Stimulated activated CD4-positive, alpha-beta T cell treated with anti-CD3 and anti-CD28 coated beads, TNF-alpha, amount 100 ng/mL, for 24 hours (primary cell): ENCODE measurements around the gene ADD3.
"Not testable (repeated sequence)": the region's sequence is repeated elsewhere in the genome, so short reads cannot be mapped to it uniquely, and the experiment has no call there.

Experiments
- DNase-seq, 3 experiments: peaks; one replicate each; pipeline ENCODE4 v3.0.0-alpha.2; 2020; ENCODE audit warnings: low read depth in 3 of 3

ADD3 gene

DNA sequence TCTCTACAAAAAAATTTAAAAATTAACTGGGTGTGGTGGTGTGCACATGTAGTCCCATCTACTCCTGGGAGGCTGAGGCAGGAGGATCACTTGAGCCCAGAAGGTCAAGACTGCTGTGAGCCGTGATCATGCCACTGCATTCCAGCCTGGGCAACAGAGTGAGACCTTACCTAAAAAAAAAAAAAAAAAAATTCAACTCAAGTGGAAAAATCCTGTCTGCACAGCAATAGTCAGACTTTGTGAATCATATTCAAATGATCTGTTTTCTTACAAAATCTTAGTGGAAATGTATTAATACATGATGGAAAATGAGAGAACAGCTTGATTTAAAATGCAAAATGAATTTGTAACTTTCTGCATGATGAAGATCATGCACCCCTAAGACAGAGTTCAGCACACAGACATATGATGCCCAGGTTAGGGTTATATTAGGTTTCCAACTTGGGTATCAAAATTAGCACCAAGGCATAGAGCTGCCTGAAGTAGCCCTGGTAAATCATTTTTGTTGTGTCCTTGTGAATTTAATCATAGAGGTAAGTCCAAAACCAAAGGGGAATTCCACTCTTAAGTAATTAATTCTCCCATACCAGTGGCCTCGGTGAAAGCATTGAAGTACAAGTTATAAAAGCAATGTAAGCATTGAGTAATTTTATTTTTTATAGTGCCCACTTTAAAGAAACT is 93.8 kb downstream of the ADD3 start:
- DNase-seq: no peak

GRCh38 chr10:110103921-110104461 is 96.2 kb downstream of the ADD3 start:
- DNase-seq: no peak

DNA sequence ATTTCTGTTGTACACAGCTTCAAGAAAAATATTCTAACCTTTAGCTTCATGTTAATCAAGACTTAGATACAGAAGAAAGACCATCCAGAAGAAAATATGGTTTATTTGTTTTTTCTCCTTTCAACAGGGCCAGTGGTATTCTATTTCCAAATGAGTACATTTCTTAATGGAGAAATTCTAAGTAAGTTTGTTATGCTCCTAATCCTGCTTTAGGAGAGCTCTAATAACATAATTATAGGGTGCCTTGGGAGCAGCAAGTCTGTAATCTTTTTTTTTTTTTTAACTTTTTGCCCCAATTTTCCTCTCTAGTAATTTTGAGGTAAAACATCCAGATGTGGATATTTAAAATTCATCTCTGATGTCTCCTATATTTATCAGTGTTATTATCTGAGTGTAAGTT is 98.1 kb downstream of the ADD3 start:
- DNase-seq: no peak

- DNase-seq: no peak
Measured at GRCh38 chr10:110107430-110107829, 99.6 kb downstream of the ADD3 start.

GRCh38 chr10:110107887-110108286 is 100.1 kb downstream of the ADD3 start:
- DNase-seq: no peak

- DNase-seq: no peak
Measured at GRCh38 chr10:110109511-110109910, 101.7 kb downstream of the ADD3 start.

DNA sequence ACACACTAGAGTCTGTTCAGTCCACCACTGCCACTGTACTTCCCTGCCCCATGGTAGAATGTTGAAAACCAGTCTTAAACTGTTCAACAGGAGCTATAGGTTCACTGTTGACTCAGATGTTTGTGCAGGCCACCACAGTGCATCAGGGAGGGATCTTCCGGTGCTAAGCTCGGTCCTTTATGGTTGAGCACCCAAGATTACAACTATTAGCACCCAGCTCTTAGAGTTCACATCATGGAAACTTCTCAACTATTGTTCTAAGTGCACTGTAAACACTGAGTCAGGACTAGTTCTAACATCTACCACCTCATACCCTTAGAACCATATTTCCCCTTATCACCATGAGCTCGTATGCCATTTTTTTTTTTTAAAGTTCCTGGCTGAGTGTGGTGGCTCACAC is 102.6 kb downstream of the ADD3 start:
- no peak for DNase-seq

GRCh38 chr10:110113670-110114337 is 106.0 kb downstream of the ADD3 start:
- DNase-seq: no peak

DNA sequence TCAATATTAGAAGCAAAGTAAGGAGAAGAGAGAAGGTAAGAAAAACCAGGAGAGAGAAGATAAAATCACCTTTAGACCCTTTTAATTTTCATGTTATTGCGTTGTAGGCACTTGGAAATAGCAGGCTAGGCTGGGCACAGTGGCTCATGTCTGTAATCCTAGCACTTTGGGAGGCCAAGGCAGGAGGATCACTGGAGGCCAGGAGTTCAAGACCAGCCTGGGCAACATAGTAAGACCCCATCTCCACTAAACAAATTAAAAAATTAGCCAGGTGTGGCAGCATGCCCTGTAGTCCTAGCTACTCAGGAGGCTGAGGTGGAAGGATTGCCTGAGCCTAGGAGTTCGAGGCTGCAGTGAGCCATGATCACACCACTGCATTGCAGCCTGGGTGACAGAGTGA is 106.9 kb downstream of the ADD3 start:
- not testable (repeated sequence) for DNase-seq

- DNase-seq: no peak
Measured at GRCh38 chr10:110115784-110116520, 108.2 kb downstream of the ADD3 start.

GRCh38 chr10:110118891-110119621 is 111.3 kb downstream of the ADD3 start:
- no peak for DNase-seq

- DNase-seq: no peak
Measured at GRCh38 chr10:110123594-110123993, 115.8 kb downstream of the ADD3 start.

- no peak for DNase-seq
Measured at GRCh38 chr10:110129490-110129889, 121.7 kb downstream of the ADD3 start.

DNA sequence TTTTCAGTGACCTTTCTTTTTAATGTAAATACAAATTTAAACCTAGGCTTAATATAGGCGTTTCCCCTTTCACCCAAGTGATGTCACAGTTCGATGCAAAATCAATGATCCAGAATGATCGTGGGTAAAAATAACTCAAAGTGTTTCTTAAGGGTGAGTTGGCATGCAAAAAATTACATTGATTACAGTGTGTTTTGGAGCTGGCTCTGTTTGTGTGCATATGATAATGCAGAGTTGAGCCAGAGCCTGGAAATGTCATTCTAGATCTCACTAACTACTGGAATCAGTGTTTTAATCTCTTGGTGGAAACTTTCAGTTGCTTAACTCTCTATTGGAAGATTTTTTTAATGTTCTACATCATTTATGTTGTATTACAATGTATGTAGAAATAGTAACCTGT is 127.1 kb downstream of the ADD3 start:
- no peak for DNase-seq

DNA sequence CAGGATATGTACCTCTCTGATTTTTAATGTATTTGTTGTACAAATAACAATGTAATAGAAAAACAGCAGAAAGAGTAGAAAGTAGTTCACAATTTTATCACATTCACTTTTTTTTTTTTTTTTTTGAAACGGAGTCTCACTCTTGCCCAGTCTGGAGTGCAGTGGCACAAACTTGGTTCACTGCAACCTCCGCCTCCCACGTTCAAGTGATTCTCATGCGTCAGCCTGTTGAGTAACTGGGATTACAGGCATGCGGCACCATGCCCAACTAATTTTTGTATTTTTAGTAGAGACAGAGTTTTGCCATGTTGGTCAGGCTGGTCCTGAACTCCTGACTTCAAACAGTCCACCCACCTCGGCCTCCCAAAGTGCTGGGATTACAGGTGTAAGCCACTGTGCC is 128.1 kb downstream of the ADD3 start:
- DNase-seq: not testable (repeated sequence)

DNA sequence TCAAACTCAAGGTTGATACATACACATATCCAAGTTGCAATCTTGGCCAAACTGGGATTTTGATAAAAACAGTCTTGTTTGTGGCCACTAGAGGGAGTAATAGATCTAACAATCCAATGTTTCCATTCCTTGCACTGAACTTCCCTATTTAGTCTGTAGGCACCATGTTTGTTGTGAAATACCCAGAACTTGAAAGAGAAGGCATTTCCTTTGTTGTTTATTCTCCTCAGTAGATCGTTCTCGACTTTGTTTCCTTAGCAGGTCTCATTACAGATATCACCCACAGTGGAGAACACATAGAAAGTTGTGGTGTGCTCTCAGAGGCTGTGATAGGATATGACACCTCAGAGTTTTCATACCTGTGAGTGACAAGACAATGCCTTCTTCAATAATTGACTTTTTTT is 129.4 kb downstream of the ADD3 start:
- DNase-seq: no peak

GRCh38 chr10:110138197-110138812 is 130.5 kb downstream of the ADD3 start:
- no peak for DNase-seq

- no peak for DNase-seq
Measured at GRCh38 chr10:110141185-110141584, 133.4 kb downstream of the ADD3 start.

DNA sequence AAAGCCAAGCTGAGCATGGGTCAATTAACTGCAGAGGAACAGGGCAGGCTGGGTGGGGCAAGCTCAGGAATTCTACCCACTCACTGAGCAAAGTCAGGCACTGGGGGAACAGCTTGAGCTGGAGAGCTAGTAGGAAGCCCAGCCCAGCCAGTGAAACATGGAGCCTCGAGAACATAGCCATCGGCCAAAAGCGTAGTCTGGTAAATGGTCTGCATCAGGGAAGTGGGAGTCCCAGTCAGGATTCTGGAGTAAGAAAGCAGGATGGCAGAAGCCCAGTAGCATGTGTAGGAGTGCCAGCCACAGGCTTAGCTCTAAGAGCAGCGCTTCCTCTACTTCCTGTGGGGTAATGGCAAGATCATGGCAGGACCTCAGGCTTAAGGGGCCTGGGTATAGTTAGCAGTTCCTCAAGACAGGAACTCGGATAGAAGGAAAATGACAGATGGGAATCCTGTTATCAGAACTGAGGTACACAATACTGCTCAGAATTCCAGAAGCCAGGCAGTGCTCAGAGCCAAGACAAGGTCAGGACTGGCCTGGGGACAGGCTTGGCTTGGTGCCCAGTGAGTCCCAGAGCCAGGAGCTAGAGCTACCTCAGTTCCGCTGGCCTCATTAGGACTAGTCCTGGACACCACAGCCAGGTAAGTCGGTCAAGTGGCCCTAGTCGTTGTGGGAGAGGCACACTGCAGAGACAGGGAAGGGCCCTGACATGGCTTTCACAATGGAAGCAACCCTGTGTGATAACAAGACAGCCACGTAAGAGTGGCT is 134.3 kb downstream of the ADD3 start:
- no peak for DNase-seq

DNA sequence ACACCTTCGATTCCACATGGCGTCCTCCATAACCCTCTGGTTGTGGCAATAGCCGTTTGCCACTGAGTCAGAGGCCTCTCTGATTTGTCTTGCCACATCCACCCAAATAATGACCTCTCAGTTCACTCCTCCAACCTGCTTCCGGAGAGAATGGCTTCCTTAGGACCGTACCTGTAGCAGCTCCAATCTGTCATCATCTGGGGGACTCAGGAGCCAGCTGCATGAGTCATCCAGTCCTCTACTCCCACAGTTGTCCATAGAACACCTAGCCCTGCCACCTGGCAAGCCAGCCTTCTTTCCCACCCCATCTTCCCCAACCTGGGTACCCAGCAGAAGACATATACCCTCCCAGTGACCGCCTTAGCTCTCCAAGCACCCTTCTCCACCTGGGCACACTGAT is 135.2 kb downstream of the ADD3 start:
- no peak for DNase-seq

GRCh38 chr10:110144507-110144906 is 136.7 kb downstream of the ADD3 start:
- DNase-seq: no peak
